H1 (cell line): Measurements from ENCODE around the gene DYNAP. TPM values are rescaled to one million over a fixed set of nuclear protein-coding genes. Genes with fewer than 3 reads are reported as not detected.

Experiments
- CTCF ChIP-seq, 3 experiments: IDR thresholded peaks; 1 replicate in 2 of 3; 2 replicates in 1 of 3; pipeline versions ENCODE4 v1.5.1 to v1.6.1; 2011; ENCODE audit warnings: low read length in 3 of 3, mild to moderate bottlenecking in 3 of 3, inconsistent platforms in 2 of 3, low read depth in 1 of 3, moderate library complexity in 1 of 3; ENCODE audit not compliant: insufficient read depth in 1 of 3; ENCODE audit errors: control extremely low read depth in 1 of 3
- GTF2F1 ChIP-seq: IDR thresholded peaks from 2 replicates; pipeline ENCODE4 v1.6.1; 2012; ENCODE audit warnings: low read depth, low read length, improper control_type of control experiment, borderline replicate concordance
- SP1 ChIP-seq: IDR thresholded peaks from 2 replicates; pipeline ENCODE4 v1.6.1; 2011; ENCODE audit warnings: low read depth, low read length
- polyA plus RNA-seq, 7 experiments: library from polyadenylated mRNA; depleted of rRNA in 3 of 7; stranded (reverse) in 5 of 7; unstranded in 2 of 7; fragments of >200 nt in 5 of 7; fragments of 200-250 nt in 2 of 7; gene quantifications; 1 replicate in 5 of 7; 2 replicates in 1 of 7; 4 replicates in 1 of 7; pipeline versions ENCODE4 v1.2.1 to v1.2.3, GENCODE V29; 2011 to 2013; ENCODE audit warnings: missing spikeins in 2 of 7, mixed read lengths in 2 of 7
- total RNA-seq: library from RNA; stranded (reverse); fragmentation: NEBNext Ultra II Directional; extraction: Animal tissue kit (Norgen Biotek cat#: 25700); gene quantifications from 2 replicates; pipeline ENCODE4 v1.2.1, GENCODE V29; 2021

DYNAP gene
- total and polyA plus RNA-seq, 2 of the 8 experiments (the other 6 are each of a cell fraction or from before 2014, with no cell fraction given): 0.22 to 1.5 TPM

- TF ChIP-seq GTF2F1 (no peak), SP1 (no peak), CTCF (IDR thresholded peaks at IDR 0.05; ENCODE audit: control extremely low read depth in 1 of 3, insufficient read depth in 1 of 3, low read depth in 1 of 3, low read length in 3 of 3) (peak; percentile 8 to 79 (median 54))
Observed at GRCh38 chr18:54647176-54647575, 56.1 kb downstream of the DYNAP start (continued).

Other genes with a start within 250 kb of the DYNAP start
- gene STARD6, start 233.4 kb upstream of the DYNAP start, total RNA-seq: not detected in 2 replicates
- gene STARD6, start 233.4 kb upstream of the DYNAP start, polyA plus RNA-seq (2011; rRNA removed): not detected in 2 replicates
- gene C18orf54, start 233.3 kb upstream of the DYNAP start, total RNA-seq: 28.8 and 30.9 TPM in 2 replicates
- 4.1 and 6.7 TPM in 2 replicates for gene C18orf54, start 233.3 kb upstream of the DYNAP start, polyA plus RNA-seq (2011; rRNA removed)
- gene RAB27B, start 237.2 kb downstream of the DYNAP start, total RNA-seq: 0.33 and 0.60 TPM in 2 replicates
- gene RAB27B, start 237.2 kb downstream of the DYNAP start, polyA plus RNA-seq (2011; rRNA removed): 0.03 and 0.05 TPM in 2 replicates